Lower lobe of right lung (tissue), 2 donors: Measurements from ENCODE around the gene ATRIP. TPM values are rescaled to one million over a fixed set of nuclear protein-coding genes. Genes with fewer than 3 reads are reported as not detected.

Experiments used
- ATAC-seq, 2 donors: fragments of 200-7000 bp; cut with Tn5 transposase; one replicate each; pipeline ENCODE4 v1.9.1; 2020 to 2022; ENCODE audit warnings: mild to moderate bottlenecking in 2 of 2, moderate library complexity in 2 of 2
- DNase-seq: peaks from one replicate; pipeline ENCODE4 v3.0.0-alpha.2; 2020
- H3K27ac ChIP-seq: fragments of 200-600 bp; one replicate; pipeline ENCODE4 v1.8.0; 2022
- H3K27me3 ChIP-seq: fragments of 200-600 bp; one replicate; pipeline ENCODE4 v1.8.0; 2022; ENCODE audit warnings: low read depth
- H3K36me3 ChIP-seq: fragments of 200-600 bp; one replicate; pipeline ENCODE4 v1.8.0; 2022; ENCODE audit warnings: mild to moderate bottlenecking
- H3K4me1 ChIP-seq: fragments of 200-600 bp; one replicate; pipeline ENCODE4 v1.8.0; 2022
- H3K4me3 ChIP-seq: fragments of 200-600 bp; one replicate; pipeline ENCODE4 v1.8.0; 2022; ENCODE audit warnings: mild to moderate bottlenecking
- H3K9me3 ChIP-seq: fragments of 200-600 bp; one replicate; pipeline ENCODE4 v1.8.0; 2022
- intact Hi-C: fragments of 100-400 bp; cut with DNase I; formaldehyde crosslinking; loops from one replicate; pipeline ENCODE4 v1.11.0; 2022
- total RNA-seq: library from RNA; stranded (reverse); fragmentation: NEBNext Ultra II Directional; extraction: Animal tissue kit (Norgen Biotek cat#: 25700); gene quantifications from one replicate; pipeline ENCODE4 v1.2.1, GENCODE V29; 2021
- TF ChIP-seq, protein P1 (sequence below): fragments of 200-600 bp; IDR thresholded peaks from one replicate; pipeline ENCODE4 v1.8.0; 2022; ENCODE audit warnings: antibody characterized with exemption, mild to moderate bottlenecking
- donor health status: DM: no; HTN: yes; CAD: no; lungs with severe emphysema.

ATRIP gene
- total RNA-seq, 1 donor from 2014 or later, result 5.9 TPM

DNA sequence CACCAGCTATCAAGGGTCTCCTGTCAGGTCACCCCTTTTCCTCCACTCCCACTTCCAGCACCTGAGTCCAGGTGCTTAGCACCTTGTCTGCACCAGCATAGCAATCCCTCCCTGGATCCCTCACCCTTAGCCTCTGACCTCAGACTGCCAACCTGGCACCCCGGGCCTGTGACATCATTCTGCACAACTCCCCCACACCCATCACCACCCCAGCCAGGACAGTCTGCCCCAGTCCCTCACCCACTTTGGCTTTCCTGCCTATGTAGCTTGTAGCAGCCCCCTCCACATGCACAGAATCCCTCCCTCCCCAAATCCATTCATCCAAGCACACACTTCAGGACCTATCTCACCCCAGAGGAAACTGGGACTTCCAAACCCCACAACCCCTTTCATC lies 15.8 kb upstream of the ATRIP start:
- DNase-seq (peak; percentile 26), ATAC-seq (no peak)
- TF ChIP-seq, protein P1, sequence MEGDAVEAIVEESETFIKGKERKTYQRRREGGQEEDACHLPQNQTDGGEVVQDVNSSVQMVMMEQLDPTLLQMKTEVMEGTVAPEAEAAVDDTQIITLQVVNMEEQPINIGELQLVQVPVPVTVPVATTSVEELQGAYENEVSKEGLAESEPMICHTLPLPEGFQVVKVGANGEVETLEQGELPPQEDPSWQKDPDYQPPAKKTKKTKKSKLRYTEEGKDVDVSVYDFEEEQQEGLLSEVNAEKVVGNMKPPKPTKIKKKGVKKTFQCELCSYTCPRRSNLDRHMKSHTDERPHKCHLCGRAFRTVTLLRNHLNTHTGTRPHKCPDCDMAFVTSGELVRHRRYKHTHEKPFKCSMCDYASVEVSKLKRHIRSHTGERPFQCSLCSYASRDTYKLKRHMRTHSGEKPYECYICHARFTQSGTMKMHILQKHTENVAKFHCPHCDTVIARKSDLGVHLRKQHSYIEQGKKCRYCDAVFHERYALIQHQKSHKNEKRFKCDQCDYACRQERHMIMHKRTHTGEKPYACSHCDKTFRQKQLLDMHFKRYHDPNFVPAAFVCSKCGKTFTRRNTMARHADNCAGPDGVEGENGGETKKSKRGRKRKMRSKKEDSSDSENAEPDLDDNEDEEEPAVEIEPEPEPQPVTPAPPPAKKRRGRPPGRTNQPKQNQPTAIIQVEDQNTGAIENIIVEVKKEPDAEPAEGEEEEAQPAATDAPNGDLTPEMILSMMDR, result no peak
- intact Hi-C loops, result no loop called here
- Histone ChIP-seq H3K4me1 (peaks cover 62% of the 10 kb centered on the region), H3K27me3 (peaks cover 4% of the 10 kb centered on the region), H3K36me3 (peaks cover 14% of the 10 kb centered on the region), H3K4me3 (peak overlapping the region; percentile 86), H3K9me3 (no peaks in the 10 kb centered on the region), H3K27ac (peak overlapping the region; percentile 89)

DNA sequence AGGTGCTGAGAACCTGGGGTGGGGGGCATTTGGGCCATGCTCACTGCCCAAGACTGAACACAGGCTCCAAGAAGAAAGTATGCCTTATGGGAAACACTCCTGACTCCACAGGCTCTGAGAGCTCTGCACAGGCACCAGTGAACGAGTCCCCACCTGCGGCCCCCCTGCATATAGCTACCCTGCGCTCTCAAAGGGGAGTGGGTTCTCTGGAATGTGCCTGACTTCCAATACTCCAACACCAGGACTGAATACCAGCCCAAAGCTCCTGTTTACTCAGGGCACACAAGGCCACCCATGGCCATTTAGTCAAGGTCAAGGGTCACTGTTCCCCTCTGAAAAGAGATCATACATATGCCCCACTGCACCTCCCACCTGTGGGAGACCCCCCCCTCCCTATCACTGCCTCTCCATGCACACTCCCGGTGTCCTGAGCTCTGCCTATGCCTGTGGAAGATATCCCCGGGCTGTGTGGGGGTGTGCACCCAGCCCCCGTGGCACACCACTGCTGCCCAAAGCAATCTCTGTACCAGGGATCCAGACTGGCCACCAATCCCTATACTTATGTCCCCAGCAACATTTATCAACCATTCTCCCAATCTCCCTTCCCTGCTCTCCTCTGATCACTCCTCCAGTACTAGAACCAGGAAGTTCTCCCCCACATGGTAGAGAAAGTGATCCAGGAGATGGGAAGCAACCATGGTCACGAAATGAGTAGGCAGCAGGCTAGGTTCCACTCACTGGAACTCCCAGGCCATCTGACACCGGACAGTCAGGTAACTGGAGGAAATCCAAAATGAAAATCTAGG lies 15.1 kb upstream of the ATRIP start:
- Histone ChIP-seq H3K36me3 (peaks cover 14% of the 10 kb centered on the region), H3K27ac (peak overlapping the region; percentile 89), H3K4me1 (peaks cover 62% of the 10 kb centered on the region), H3K4me3 (no peak overlapping the region), H3K9me3 (no peaks in the 10 kb centered on the region), H3K27me3 (peaks cover 4% of the 10 kb centered on the region)
- no peak for ATAC-seq
- intact Hi-C loops, result no loop called here
- TF ChIP-seq, protein P1, result no peak
- DNase-seq, result peak; percentile 20

DNA sequence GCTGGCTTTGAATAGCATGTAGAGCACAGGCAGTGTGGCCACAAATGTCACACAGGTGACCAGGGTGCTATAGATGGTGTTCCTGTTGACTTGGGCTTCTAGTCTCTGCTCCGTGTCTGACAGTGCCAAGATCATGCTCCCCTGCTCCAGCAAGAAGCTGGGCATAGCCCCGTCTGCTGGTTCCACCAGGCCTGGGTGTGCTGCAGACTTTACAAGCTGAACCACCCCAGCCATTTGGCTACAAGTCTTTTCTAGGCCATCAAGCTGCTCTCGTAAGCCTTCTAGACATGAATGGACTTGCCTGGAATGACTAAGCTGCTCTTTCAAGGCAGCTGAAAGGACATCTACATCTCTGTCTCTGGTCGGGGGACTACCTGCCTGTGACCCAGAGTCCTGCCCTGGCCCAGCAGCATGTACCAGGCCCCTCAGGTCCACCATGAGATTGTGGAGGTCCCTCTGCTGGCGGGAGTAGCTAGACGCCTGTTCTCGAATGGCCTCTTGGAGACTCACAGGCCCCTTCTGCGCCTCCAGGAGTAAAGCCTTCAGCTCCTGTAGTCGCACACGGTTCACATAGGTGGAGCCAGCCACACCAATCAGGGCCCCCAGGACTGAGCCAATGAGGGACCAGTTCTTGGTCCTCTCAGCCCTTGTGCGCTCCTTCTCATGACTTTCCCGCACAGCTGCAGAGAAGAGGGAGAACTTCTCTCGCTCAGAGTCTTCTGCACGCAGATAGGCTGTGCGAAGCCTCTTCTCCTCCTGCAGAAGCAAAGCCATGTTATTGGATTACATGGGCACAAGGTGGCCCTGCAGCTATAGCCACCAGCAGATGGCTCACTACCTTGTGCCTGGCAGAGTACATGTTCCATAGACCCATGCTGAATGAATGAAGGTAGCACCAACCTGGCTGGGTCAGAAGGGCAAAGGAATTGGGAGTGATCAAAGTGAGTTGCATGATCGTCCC lies 13.8 kb upstream of the ATRIP start:
- no peak for ATAC-seq
- intact Hi-C loops, result no loop called here
- no peak overlapping the region for H3K4me3 ChIP-seq
- no peak for DNase-seq
- peaks cover 51% of the 10 kb centered on the region for H3K4me1 ChIP-seq
- no peaks in the 10 kb centered on the region for H3K9me3 ChIP-seq
- TF ChIP-seq, protein P1, result peak; percentile 7
- H3K27ac ChIP-seq, result peak overlapping the region; percentile 37
- H3K27me3 ChIP-seq, result peaks cover 4% of the 10 kb centered on the region
- peaks cover 14% of the 10 kb centered on the region for H3K36me3 ChIP-seq

DNA sequence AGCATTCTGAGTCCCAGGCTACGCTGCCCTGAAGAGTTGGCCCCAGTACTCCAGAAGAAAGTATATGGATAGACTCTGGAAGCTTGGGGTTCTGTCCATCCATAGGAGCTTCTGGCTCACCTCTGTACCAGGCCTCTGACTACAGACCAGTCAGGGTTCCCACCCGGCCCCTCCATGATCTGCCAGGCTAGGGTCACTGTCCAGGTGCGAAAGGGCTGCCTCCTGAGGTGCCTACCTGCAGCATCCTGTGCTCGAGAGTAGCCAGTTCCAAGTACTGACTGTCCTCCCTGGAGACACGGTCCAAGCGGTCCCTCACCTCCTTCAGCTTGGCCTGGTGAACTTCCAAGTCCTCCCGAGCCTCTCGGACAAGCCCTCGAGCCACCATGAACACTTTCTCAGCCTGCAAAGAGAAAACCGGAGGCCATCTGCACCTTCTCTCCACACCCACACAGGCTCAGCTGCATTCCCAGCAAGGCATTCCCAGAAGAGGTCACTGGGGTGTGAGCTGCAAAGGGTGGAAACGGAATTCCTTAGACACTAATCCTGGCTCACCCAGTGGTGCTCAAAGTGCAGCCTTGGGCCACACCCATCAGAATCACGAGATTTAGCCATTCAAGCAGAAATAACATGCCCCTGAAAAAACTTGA lies 12.9 kb upstream of the ATRIP start:
- intact Hi-C loops, result no loop called here
- TF ChIP-seq, protein P1, result no peak
- ATAC-seq, result peak; percentile 30 to 39
- Histone ChIP-seq H3K9me3 (no peaks in the 10 kb centered on the region), H3K4me1 (peaks cover 42% of the 10 kb centered on the region), H3K27ac (peak overlapping the region; percentile 37), H3K4me3 (no peak overlapping the region), H3K36me3 (peaks cover 14% of the 10 kb centered on the region), H3K27me3 (peaks cover 4% of the 10 kb centered on the region)
- no peak for DNase-seq

DNA sequence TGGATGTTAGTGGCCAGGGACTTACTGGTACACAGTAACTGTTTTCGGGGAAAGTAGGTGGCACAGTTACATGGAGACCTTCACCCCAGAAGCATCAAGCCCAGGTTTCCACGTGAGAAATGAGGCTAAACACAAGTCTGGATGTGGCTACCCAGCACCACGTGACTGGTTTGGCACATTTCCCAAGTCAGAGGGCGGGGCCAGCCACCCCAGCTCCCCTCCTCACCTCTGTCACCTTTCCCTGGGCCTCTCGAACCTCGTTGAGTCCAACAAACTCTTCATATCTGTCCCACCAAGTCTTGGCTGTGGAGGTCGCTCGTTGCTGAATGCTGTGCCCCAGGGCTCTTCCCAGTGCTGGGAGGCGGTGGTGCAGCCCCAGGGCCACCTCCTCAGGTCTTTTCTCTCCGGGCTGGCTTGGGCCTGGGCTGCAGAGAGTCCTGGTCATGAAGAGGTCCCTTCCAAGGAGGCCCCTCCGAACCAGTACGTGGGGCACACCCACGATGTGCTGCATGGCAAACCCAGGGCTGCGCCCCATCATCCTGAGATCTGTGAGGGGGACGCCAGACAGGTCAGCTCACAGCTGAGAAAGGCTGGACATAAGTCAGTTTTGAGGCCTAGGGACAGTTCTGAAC lies 11.8 kb upstream of the ATRIP start:
- H3K36me3 ChIP-seq, result peaks cover 14% of the 10 kb centered on the region
- DNase-seq, result no peak
- intact Hi-C loops, result loop anchor here (5.0 kb wide), 1 partner anchor 32 kb away; no protein-coding TSS in a partner anchor
- peak overlapping the region; percentile 54 for H3K27ac ChIP-seq
- peaks cover 45% of the 10 kb centered on the region for H3K4me1 ChIP-seq
- TF ChIP-seq, protein P1, result no peak
- H3K27me3 ChIP-seq, result peaks cover 1% of the 10 kb centered on the region
- no peaks in the 10 kb centered on the region for H3K9me3 ChIP-seq
- no peak overlapping the region for H3K4me3 ChIP-seq
- no peak for ATAC-seq
